Muscle layer of duodenum (tissue), 2 donors: ENCODE measurements around the gene CD200.

Experiments used
- H3K27ac ChIP-seq: one replicate; pipeline ENCODE4 v1.7.0; 2013; ENCODE audit warnings: mild to moderate bottlenecking, low read length
- H3K27me3 ChIP-seq: one replicate; pipeline ENCODE4 v1.7.0; 2013; ENCODE audit warnings: low read depth, mild to moderate bottlenecking, control low read depth, low read length
- H3K36me3 ChIP-seq, 2 donors: one replicate each; pipeline ENCODE4 v1.7.0; 2013; ENCODE audit warnings: low read length in 2 of 2, control low read depth in 1 of 2, mild to moderate bottlenecking in 1 of 2; ENCODE audit not compliant: insufficient read depth in 2 of 2, control insufficient read depth in 1 of 2
- H3K4me1 ChIP-seq, 2 donors: one replicate each; pipeline ENCODE4 v1.7.0; 2013; ENCODE audit warnings: low read length in 2 of 2, mild to moderate bottlenecking in 2 of 2, control low read depth in 1 of 2, moderate library complexity in 1 of 2; ENCODE audit not compliant: insufficient read depth in 2 of 2, control insufficient read depth in 1 of 2
- H3K4me3 ChIP-seq, 2 donors: one replicate each; pipeline ENCODE4 v1.7.0; 2013; ENCODE audit warnings: low read length in 2 of 2, low read depth in 1 of 2, mild to moderate bottlenecking in 1 of 2
- H3K9me3 ChIP-seq, 2 donors: one replicate each; pipeline ENCODE4 v1.7.0; 2013; ENCODE audit warnings: low read length in 2 of 2, control low read depth in 1 of 2, mild to moderate bottlenecking in 1 of 2; ENCODE audit not compliant: control insufficient read depth in 1 of 2
- donor health status: healthy.

Gene CD200, protein sequence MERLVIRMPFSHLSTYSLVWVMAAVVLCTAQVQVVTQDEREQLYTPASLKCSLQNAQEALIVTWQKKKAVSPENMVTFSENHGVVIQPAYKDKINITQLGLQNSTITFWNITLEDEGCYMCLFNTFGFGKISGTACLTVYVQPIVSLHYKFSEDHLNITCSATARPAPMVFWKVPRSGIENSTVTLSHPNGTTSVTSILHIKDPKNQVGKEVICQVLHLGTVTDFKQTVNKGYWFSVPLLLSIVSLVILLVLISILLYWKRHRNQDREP

DNA sequence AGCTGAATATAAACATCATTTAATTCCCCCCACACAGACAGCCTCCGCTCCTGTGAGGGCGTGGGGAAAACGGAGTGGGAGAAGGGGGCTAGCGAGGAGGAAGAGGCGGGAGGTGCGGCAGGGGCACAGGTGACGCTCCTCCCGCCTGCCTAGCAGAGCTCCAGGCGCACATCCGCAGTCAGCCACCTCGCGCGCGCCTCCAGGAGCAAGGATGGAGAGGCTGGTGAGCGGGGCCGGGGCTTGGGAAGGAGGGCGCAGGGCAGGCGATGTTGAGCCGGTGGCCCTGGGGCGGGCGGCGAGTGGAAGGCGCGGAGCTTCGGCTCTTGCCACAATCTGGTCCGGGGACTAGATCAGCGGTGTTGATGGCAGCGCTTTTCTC lies at the start of gene CD200:
CD200 (plus strand) TSS at position 155 of the 379 bp plus-strand sequence; CDS start at position 212, 57 bp downstream.
- Histone ChIP-seq H3K9me3 (no peaks in the 10 kb centered on the region), H3K36me3 (no peaks in the 10 kb centered on the region), H3K27me3 (peaks cover 3% of the 10 kb centered on the region), H3K4me1 (no peaks in the 10 kb centered on the region), H3K27ac (peak within 1 kb of the TSS; percentile 81), H3K4me3 (peak within 1 kb of the TSS; percentile 68 to 86)

DNA sequence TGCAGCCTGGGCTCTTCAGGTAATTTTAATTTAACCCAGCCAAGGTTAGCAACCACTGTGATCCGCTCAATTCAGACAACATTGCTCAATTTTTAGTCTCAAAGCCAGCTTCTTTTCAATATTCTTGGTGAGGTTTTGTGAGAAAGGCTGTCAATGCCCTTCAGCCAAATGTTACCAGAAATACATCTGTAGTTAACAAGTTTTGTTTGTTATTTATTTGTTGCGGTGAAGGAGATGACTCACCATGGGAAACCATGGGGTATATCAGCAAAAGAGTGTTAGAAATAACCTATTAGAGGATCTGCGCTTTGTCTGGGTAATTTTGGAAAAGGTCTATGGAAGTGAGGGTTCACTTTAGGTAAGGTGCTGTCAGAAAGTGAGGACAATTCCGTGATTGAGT lies 43.9 kb upstream of the CD200 start:
- H3K27me3 ChIP-seq, result no peaks in the 10 kb centered on the region
- H3K9me3 ChIP-seq, result no peaks in the 10 kb centered on the region
- H3K4me3 ChIP-seq, result no peak overlapping the region
- H3K4me1 ChIP-seq, result no peaks in the 10 kb centered on the region
- H3K27ac ChIP-seq, result no peak overlapping the region
- H3K36me3 ChIP-seq, result no peaks in the 10 kb centered on the region

DNA sequence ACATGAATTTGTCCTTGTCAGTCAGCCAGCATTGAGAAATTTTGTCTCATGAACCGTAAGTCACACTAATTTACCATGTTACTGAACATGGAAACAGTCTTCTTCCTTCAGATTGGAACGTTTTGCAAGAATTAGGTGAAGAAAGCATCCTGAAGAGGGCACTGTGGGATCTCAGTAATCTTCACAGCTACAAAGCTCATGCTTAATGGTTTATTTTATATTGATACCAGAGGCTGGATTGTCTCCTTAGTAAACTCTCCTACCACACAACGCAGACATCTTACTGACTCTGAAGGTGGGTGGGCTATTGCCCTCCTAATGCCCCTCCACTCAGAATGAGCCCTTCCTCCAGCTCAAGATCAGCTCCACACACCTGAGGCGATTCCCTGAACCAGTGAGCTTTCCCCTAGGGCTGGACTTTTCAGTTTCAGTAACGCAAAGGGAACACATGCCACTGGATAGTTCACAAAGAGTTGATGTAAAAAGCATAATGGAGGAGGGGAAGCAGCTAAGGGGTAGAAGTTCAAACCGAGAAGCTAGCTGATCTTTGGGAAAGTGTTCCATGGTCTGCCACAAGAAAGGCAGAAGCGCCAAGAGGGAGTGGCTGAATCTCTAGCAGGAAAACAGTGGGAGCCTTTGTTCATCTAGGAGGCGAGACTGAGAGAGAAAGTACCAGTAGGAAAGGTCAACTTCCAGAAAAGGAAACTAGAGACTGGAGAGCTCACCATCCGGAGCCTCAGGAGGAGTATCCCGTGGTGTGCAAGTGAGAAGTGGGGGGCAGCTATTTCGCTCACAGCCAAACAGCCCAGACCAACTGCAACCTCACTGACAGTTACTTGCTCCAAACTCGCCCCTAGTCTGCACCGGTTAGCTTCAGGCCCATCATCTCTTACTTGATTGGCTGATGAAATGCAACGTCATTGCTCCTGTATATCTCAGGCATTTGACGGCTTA lies 39.3 kb upstream of the CD200 start, which contains the start of gene SLC9C1:
SLC9C1 (minus strand) TSS at position 849 of the 954 bp plus-strand sequence. CDS start 7,425 bp downstream, outside the sequence.
- Histone ChIP-seq H3K27ac (peak within 1 kb of the TSS; percentile 69), H3K27me3 (no peaks in the 10 kb centered on the region), H3K9me3 (no peaks in the 10 kb centered on the region)

DNA sequence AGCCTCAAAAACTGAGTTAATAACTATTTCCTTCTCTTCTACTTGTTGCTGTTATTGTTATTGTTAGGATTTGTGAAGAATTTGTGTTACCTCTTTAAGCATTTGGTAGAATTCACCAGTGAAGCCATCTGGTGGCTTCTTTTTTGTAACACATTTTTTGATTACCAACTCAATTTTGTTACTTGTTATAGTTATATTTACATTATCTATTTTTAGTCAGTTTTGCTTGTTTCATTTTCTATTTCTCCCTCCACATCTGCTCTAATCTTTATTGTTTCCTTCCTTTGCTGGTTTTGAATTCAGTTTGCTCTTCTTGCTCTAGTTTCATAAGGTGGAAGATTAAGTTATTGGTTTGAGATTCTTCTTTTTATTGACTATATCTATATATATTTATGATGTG lies 35.2 kb upstream of the CD200 start:
- H3K27ac ChIP-seq, result no peak overlapping the region
- H3K27me3 ChIP-seq, result no peaks in the 10 kb centered on the region
- H3K36me3 ChIP-seq, result no peaks in the 10 kb centered on the region
- H3K9me3 ChIP-seq, result no peaks in the 10 kb centered on the region
- no peak overlapping the region for H3K4me3 ChIP-seq
- peaks cover 0 to 4% of the 10 kb centered on the region in 2 donors for H3K4me1 ChIP-seq

More for the DNA sequence above, 39.3 kb upstream of the CD200 start, which contains the start of gene SLC9C1:
- H3K4me3 ChIP-seq, result peak within 1 kb of the TSS; percentile 66 to 77
- H3K4me1 ChIP-seq, result no peaks in the 10 kb centered on the region
- no peaks in the 10 kb centered on the region for H3K36me3 ChIP-seq

DNA sequence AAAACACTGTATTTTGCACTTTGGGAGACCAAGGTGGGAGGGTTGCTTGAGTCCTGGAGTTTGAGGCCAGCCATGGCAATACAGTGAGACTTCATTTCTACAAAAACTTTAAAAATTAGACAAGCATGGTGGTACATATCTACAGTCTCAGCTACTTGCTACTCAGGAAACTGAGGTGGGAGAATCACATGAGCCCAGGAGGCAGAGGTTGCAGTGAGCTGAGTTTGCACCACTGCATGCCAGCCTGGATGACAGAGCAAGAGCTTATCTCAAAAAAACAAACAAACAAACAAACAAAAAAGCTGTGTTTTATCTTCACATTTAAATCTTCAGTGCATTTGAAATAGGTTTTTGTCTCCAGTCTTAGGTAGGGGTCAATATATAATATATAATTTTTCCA lies 34.2 kb upstream of the CD200 start:
- H3K36me3 ChIP-seq, result no peaks in the 10 kb centered on the region
- no peaks in the 10 kb centered on the region for H3K27me3 ChIP-seq
- H3K27ac ChIP-seq, result no peak overlapping the region
- H3K4me1 ChIP-seq, result peaks cover 0 to 12% of the 10 kb centered on the region in 2 donors
- H3K9me3 ChIP-seq, result no peaks in the 10 kb centered on the region
- no peak overlapping the region for H3K4me3 ChIP-seq

DNA sequence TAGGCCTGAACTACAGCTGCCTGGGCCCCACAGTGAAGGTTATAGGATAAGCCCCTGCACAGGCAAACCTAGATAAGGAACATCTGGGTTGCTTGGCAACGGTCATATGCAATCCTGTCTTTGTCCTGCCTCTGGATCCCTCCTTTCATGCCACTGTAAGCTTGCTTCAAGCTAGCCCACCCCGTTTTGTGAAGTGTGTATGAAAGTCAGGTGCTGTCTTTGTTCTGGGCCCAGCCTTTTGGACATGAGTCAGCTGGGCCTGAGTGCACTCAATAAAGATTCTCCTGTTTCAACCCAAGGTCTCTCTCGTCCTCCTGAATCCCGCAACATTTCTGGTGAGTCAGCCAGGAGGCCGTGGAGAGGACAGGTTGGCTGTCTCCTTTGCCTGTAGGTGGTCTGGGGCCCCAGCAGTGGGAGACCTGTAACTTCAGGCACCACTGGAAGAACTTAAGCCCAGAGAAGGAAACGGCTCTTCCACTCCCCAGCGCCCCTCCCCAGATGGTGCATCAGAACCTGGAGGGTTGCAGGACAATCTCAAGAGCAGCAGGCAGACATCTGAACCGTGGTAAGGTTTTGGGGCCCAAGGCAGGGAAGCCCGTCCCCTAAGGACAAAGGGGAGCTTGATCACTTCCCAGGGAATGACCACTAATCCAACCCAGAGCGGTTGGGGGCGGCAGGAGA lies 30.7 kb upstream of the CD200 start:
- H3K27ac ChIP-seq, result no peak overlapping the region
- peaks cover 3 to 25% of the 10 kb centered on the region in 2 donors for H3K4me1 ChIP-seq
- no peaks in the 10 kb centered on the region for H3K27me3 ChIP-seq
- H3K9me3 ChIP-seq, result no peaks in the 10 kb centered on the region
- peak overlapping the region; percentile 75 to 81 for H3K4me3 ChIP-seq
- H3K36me3 ChIP-seq, result no peaks in the 10 kb centered on the region

DNA sequence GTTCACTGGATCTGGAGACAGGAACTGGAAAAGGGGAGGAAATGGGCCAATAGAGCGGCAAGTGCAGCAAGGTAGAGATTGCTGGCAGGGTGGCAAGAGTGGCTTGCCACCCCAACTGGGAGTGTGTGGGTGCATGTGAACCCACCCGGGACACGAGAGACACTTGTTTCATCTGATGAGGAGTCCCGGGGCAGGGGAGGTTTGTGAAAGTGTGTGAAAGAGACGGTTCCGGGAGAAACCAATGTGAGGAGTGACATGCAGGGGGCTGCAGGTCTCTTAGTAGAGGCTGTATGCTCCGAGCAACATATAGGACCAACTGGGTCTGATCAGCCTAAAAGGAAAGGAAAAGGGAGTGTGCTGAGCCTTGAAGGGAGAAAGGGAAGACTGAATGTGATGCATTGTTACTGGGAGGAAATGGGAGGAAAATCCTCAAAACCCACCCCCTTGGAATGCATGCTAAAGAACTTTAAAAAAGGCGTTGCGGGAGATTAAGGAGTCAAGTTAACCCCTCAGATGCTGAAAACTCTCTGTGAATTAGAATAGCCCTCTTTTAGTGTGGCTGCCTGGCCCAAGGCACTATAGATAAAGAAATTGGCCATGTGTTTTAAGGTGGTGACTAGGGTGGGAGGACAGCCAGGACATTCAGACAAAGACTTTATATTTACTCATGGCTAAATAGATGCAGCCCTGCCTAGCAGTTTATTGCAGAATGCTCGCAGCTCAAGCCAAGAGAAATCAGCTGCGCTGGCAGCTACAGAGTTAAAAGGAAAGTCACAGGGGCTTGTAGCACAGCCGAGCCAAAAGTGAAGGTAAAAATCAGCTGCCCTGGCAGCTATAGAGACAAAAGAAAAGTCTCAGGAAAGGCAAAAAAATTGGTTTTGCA lies 29.8 kb upstream of the CD200 start:
- H3K27ac ChIP-seq, result no peak overlapping the region

DNA sequence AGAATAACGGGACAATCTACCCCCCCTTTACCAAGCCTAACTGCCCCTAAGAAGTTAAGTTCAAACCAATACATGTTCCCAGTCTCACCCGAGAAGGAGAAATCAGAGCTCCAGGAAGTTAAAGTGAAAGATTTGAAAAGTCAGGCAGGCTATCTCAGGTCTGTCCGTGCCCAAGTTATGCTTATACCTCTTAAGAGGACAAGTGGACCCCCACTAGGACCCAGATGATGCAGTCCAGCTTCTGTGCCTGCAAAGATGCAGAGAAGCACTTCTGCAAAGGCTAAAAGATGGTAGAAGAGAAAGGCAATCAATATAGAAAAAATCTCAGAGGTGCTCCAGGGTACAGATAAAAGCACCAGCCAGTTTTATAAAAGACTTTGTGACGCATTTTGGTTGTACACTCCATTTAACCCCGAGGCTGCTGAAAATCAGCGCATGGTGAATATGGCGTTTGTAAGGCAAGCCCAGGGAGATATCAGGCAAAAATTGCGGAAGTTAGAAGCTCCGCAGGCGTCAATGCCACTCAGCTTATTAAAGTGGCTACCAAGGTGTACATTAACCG lies 29.1 kb upstream of the CD200 start:
- no peaks in the 10 kb centered on the region for H3K36me3 ChIP-seq
- no peak overlapping the region for H3K27ac ChIP-seq
- H3K4me1 ChIP-seq, result peaks cover 3 to 25% of the 10 kb centered on the region in 2 donors

More for the DNA sequence above, 29.8 kb upstream of the CD200 start:
- Histone ChIP-seq H3K4me1 (peaks cover 3 to 25% of the 10 kb centered on the region in 2 donors), H3K9me3 (no peaks in the 10 kb centered on the region), H3K36me3 (no peaks in the 10 kb centered on the region), H3K27me3 (no peaks in the 10 kb centered on the region), H3K4me3 (peak overlapping the region; percentile 75 to 81)

DNA sequence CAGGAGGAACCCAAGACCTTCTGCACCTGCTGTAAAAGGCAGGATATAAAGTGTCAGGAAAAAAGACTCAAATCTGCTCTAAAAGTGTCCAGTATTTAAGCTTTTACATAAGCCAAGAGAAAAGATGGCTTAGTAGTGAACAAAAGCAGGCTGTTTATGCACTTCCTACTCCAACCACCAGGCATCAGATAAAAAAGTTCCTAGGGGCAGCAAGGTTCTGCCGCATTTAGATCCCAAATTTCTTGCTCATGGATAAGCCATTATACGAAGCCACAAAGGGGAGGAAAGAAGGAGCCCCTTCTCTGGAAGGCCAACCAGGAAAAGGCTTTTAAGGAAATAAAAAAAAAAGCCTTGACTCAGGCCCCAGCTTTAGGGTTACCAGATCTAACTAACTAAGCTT lies 28.3 kb upstream of the CD200 start:
- Histone ChIP-seq H3K36me3 (no peaks in the 10 kb centered on the region), H3K9me3 (no peaks in the 10 kb centered on the region), H3K27ac (no peak overlapping the region), H3K27me3 (no peaks in the 10 kb centered on the region), H3K4me3 (peak overlapping the region; percentile 75 to 81), H3K4me1 (peaks cover 3 to 25% of the 10 kb centered on the region in 2 donors)

More for the DNA sequence above, 29.1 kb upstream of the CD200 start:
- Histone ChIP-seq H3K9me3 (no peaks in the 10 kb centered on the region), H3K27me3 (no peaks in the 10 kb centered on the region), H3K4me3 (peak overlapping the region; percentile 75 to 81)

DNA sequence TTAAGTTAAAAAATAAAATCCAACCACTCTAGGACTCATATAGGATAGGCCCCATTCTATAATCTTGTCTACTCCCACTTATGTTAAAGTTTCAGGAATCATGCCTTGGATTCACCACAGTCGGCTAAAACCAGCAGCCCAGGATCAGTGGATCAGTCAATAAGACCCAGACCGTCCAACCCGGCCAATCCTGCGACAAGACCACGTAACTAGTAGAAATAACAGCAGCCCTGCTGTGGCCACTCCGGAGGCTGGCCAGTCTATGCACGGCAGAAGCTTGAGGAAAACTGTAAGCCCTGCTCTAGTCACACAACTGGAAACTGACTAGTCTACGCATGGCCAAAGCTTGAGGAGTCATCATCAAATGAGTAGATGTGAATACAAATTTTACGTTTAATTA lies 26.1 kb upstream of the CD200 start:
- no peak overlapping the region for H3K27ac ChIP-seq
- peaks cover 3 to 25% of the 10 kb centered on the region in 2 donors for H3K4me1 ChIP-seq
- H3K27me3 ChIP-seq, result no peaks in the 10 kb centered on the region
- H3K4me3 ChIP-seq, result no peak overlapping the region
- no peaks in the 10 kb centered on the region for H3K9me3 ChIP-seq
- H3K36me3 ChIP-seq, result no peaks in the 10 kb centered on the region
